ENCODE measurements around the gene CEP128.

The CEP128 gene

DNA sequence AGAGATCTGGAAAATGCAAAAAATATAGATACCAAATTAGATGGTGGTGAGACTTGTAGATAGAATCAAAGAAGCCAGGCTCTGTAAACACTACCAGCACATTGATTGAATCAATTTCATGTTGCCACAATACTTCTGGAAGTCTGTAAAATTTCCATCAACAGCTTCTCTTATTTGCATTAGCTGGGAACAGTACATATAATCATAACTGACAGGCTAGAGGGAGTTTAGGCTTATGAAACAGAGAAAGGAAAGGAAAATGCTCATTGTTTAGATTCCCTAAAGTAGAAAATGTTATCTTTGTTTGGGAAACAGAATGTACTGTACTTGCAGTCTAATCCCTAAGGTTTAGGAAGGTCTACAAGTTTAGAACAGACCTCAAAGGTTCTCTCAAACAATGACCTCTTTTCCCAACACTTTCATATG lies 335.2 kb downstream of the CEP128 start:
- no peak for FAIRE-seq

- FAIRE-seq = no peak
Observed at GRCh38 chr14:80605536-80605935, 336.0 kb downstream of the CEP128 start.

DNA sequence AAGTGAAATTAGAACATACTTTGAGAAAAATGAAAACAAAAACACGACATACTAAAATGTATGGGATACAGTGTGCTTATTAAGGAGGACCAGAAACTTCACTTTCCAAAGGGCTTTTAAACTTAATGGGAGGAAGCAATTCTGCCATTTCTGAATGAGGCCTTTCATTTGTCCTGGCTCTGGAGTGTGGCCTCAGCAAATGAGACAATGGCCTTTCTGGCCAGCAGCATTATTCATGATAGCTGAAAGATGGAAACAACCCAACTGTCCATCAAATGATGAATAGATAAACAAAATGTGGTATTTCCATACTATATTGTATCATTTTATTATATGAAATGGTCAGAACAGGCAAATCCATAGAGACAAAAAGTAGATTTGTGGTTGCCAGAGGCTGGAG lies 338.6 kb downstream of the CEP128 start:
- no peak for FAIRE-seq

- FAIRE-seq = peak; percentile 75
Observed at GRCh38 chr14:80587096-80587724, 354.3 kb downstream of the CEP128 start.

- FAIRE-seq = no peak
Observed at GRCh38 chr14:80586131-80586530, 355.4 kb downstream of the CEP128 start.

- FAIRE-seq = no peak
Observed at GRCh38 chr14:80585506-80585835, 356.1 kb downstream of the CEP128 start.

DNA sequence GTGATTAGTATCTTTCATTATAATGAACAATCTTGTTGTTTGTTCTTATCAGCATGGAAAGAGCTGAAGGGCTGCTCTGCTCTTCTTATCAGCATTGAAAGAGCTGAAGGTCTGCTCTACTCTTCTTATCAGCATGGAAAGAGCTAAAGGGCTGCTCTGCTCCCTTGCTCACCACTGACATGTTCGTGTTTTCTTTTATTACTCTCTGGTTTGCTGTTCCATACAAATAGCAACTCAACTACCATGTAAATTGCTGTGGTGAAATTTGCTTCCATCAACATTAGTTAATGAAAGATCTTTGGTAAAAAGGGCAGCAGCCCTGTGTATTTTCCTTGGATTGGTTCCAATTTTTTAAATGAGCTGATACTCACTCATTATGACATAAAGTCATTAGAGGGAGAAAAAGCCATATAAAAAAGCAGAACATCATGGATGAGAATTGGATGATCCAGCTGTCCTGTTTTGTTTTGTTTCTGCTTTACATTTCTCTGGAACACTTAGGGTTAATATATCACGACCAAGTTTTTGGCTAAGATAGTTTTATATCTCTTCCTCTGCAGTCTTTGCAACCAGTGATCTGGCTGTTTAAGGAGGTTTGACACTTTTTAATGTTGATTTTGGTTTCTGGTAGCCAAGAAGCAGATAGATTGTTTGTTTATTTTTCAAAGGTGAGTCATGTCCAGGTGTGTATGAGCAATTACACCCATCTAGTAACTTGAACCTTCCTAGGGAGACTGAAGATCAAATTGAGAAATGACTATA lies 356.6 kb downstream of the CEP128 start:
- no peak for FAIRE-seq

- no peak for FAIRE-seq
Observed at GRCh38 chr14:80577599-80577998, 363.9 kb downstream of the CEP128 start.

DNA sequence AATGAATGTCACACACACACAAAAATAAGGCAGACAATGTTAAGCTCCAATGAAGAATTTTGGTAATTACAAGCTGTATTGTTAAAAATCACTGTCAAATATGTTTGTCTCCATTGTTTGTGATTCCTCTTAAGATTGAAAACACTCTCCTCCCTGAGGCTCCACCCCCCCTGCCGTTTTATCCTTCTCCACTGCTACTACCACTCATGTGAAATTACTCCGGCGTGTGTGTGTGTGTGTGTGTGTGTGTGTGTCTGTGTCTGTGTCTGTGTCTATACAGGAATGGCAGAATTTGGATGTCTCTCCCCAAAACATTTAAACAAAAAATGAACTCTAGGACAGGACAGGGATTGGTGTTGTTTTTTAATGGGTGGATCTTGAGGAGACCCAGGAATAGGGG lies 365.1 kb downstream of the CEP128 start:
- FAIRE-seq = no peak

- FAIRE-seq = no peak
Observed at GRCh38 chr14:80575763-80576162, 365.8 kb downstream of the CEP128 start.

GRCh38 chr14:80572666-80573065 lies 368.9 kb downstream of the CEP128 start:
- no peak for FAIRE-seq

DNA sequence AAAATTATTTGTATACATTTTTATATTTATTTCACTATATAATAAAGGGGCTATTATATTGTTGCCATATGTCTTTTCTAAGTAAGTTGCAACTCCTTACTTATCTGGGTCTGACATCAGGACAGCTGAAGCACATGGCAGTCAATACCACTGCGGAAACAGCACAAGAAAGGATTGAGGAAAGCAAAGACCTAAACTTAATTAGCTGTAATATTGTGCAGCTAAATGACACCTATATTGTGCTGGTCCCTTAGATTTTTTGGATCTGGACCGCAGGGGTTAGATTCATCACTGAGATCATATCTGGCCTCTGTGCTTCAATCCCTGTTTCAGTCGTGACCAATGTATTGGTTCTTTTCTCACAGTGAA lies 370.6 kb downstream of the CEP128 start:
- no peak for FAIRE-seq

DNA sequence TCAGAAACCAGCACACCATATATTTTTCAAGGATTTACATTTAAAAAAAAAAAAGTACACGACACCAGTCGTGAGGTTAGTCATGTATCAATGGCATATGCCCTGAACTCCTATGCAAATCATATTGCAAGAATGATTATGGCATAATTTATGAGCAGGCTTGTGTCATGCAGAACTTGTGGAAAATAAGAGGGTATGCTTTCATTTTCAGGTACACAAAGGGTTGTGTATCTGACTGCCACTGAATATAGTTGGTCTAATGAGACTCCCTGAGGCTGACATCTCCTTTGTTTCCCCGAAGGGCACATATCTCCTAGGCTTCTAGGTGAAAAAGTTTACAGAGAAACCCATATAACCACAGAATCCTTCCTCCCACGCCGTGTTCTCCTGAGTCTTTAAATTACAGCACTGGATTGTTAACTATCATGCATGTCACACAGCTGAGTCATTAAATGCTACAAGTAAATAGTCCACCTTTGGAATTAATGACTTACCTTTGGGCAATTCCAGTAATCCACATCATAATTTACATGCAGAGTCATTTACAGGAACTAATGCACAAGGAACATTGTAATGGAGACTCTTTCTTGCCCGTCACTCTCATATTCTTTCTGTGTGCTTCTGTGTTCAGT lies 373.5 kb downstream of the CEP128 start:
- FAIRE-seq = no peak

- no peak for FAIRE-seq
Observed at GRCh38 chr14:80565001-80565400, 376.5 kb downstream of the CEP128 start.

- FAIRE-seq = no peak
Observed at GRCh38 chr14:80564051-80564450, 377.5 kb downstream of the CEP128 start.

DNA sequence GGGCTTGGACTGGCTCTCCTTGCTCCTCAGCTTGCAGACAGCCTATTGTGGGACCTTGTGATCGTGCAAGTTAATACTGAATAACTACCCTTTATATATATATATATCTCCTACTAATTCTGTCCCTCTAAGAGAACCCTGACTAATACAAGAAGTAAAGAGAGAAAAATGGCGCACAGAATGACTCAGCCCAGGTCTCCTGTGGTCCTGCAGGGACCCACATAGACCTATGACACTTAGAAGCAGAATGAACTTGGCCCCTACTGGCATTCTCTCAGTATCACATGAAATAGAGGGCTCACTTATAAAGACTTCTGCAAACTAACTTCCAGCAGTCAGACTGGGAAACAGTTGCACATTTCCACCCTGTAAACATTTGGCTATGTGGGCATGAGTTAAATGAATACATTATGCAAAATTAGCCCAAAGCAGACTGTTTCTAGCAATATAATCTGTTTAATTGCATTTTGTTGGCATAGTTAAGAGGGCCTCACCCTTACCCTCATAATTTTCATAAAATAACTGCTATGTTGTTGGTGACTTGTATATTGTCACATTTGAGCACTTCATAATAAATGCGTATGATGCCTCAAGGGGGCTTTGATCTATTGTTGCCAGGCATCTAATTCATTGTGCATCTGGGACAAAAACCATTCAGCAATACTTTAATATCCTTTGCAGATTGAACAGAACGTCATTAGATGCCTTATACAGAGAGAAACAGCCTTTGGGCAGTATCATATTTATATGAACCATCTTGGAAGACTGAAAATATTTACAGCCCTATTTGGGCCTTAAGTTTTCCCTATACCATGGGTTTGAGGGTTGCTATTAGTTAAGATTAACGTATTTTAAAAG lies 380.5 kb downstream of the CEP128 start:
- no peak for FAIRE-seq

DNA sequence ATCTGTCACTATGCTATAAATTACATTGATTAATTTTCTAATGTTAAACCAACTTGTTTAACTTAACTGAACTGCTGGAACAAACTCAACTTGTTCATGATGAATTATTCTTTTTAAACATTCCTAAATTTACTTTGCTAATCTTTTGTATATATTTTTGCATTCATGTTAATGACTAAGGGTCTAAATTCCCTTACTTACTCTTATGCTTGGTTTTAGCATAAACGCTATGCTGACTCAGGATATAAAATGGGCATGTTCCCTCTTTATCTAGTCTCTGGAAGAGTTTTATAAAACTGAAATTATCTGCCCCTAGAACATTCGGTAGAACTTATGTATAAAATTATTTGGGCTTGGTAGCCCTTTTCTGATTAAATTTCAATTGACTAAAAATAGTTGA lies 387.4 kb downstream of the CEP128 start:
- FAIRE-seq = no peak

DNA sequence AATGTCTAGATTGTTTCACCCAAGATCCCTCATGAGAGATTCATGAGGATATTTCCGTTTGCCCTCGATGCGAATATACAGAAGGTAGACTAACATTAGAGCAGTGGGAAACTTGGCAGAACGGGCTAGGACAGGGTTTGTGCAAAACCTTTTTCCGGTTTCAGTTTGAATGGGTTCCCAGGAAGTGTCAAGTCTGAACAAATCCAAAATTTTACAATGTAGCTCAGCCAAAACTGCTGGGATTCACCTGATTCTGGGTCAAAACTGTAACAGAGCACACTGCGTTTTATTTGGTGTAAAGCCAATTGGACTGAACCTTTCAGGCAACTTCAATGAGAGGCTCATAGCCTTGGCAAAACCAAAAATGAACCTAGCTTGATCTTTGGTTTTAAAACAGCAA lies 392.4 kb downstream of the CEP128 start:
- FAIRE-seq = no peak

- no peak for FAIRE-seq
Observed at GRCh38 chr14:80545935-80546854, 395.3 kb downstream of the CEP128 start.

DNA sequence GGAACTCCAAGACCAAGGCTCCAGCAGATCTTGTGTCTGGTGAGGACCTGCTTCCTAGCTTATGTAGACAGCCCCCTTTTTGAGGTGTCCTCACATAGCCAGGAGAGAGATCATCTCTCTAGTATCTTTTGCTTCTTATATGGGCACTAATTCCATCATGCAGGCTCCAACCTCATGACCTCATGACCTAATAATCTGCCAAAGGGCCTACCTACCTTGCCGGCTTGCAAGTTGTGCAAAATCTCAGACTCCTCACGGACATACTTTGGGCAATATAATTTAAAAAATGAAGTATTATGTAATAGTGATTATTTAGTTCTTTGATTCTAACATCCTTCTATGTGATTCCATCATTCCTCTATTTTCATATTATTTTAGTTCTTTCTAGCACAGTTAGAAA lies 397.2 kb downstream of the CEP128 start:
- no peak for FAIRE-seq

DNA sequence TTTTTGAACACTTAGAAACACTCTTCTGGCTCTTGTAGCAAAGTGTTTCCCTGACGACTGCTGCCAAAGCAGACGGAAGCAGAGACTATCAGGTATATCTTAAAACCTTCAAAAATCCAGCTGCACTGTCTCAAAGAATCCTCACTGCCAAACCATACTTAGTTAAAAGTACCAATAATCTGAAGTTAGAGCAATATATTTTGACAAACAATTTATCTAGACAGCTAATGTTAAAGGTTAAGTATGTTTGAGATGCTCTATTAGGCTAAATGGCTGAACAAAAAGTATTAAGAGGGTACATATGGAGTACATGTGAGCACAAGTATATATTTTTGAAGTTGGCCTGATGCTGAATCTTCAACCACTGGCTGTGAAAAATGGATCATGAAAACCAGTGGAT lies 398.3 kb downstream of the CEP128 start:
- FAIRE-seq = no peak

DNA sequence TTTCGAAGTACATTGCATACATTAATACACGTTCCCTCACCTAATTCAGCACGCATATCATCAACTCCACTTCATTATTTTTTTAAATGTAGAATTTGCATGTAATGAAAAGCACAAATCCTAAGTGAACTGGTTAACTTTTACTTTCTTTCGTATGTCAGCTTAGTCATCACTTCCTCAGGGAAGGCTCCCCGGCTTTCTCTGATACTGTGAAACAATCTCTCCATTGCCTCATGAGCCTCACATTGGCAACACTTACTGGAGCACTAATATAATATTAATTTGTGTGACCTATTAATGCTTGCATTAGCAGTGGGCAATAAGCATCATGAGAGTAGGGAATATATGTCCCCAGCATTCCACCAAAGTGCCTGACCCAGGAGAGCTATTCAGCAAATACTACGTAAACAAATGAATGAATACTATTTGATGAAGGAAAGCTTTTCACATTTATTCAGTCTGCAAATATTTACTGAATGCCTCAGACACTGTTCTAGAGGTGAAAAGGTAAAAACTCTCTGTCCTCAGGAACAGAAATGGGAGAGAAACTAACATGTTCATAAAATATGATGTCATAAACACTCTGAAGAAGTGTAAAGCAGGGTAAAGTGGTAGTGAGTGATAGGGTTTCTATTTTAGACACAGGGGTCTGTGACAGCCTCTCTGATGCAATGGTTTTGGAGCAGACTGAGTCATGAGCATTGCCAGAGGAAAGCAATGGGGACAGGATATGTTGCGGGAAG lies 402.7 kb downstream of the CEP128 start:
- FAIRE-seq = no peak
